Chondrocyte (in vitro differentiated cells): ENCODE measurements around the gene FGF12. TPM values are rescaled to one million over a fixed set of nuclear protein-coding genes. Genes with fewer than 3 reads are reported as not detected.
"Not testable (repeated sequence)": the region's sequence is repeated elsewhere in the genome, so short reads cannot be mapped to it uniquely, and the experiment has no call there.

Source experiments
- DNase-seq: peaks from one replicate; pipeline ENCODE4 v3.0.0; 2021; ENCODE audit warnings: mixed read lengths, low spot score
- H3K27ac Mint-ChIP-seq: one replicate; pipeline ENCODE4 v1.8.0; 2021; ENCODE audit warnings: mild to moderate bottlenecking, moderate library complexity, mixed read lengths; ENCODE audit not compliant: unreplicated experiment
- H3K27me3 Mint-ChIP-seq: 2 replicates; pipeline ENCODE4 v1.8.0; 2021; ENCODE audit warnings: low read depth, mixed read lengths
- H3K36me3 Mint-ChIP-seq: 2 replicates; pipeline ENCODE4 v1.8.0; 2021; ENCODE audit warnings: low read depth, mixed read lengths
- H3K4me1 Mint-ChIP-seq: 2 replicates; pipeline ENCODE4 v1.8.0; 2021; ENCODE audit warnings: low read depth, mild to moderate bottlenecking, mixed read lengths
- H3K4me3 Mint-ChIP-seq: one replicate; pipeline ENCODE4 v1.8.0; 2021; ENCODE audit warnings: mild to moderate bottlenecking, moderate library complexity, mixed read lengths; ENCODE audit not compliant: unreplicated experiment
- H3K9me3 Mint-ChIP-seq: 2 replicates; pipeline ENCODE4 v1.8.0; 2021; ENCODE audit warnings: low read depth, mixed read lengths
- CTCF ChIP-seq: fragments of 200-600 bp; sonication (generic); IDR thresholded peaks from 2 replicates; pipeline ENCODE4 v1.5.0; 2021; ENCODE audit warnings: antibody characterized with exemption, mild to moderate bottlenecking, moderate library complexity
- total RNA-seq: library from RNA; stranded (reverse); gene quantifications from 3 replicates; pipeline ENCODE4 v1.2.1, GENCODE V29; 2021

The FGF12 gene
- total RNA-seq, 1 donor from 2014 or later, result 0.15 TPM

- Mint-ChIP-seq H3K9me3 (no peaks in the 10 kb centered on the region), H3K27me3 (peaks cover 29% of the 10 kb centered on the region), H3K4me1 (peaks cover 15% of the 10 kb centered on the region), H3K4me3 (no peak overlapping the region), H3K27ac (no peak overlapping the region), H3K36me3 (no peaks in the 10 kb centered on the region)
- no peak for DNase-seq
- TF ChIP-seq CTCF, result no peak
These were observed 3.9 kb upstream of the FGF12 start for GRCh38 chr3:192731233-192731632.

DNA sequence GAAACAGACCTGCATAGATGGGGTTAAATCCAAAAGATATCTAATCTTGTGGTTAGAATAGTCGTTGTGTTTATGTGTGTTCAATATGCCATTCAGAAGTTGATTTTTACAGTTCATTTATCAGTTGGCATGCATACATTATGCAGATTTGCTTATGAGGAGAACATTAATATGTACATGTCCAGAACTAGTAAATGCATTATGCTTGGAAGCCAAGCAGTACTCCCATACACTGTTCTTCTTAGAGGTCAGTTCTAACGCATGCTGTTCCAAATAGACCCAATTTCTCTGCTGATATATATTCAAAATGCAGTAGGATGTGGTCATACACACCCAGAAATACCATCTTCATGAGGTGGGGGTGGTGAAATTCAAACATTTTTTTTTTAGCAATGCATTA lies 956 bp downstream of the FGF12 start:
- Mint-ChIP-seq H3K9me3 (no peaks in the 10 kb centered on the region), H3K27me3 (peaks cover 46% of the 10 kb centered on the region), H3K4me1 (peaks cover 15% of the 10 kb centered on the region), H3K27ac (no peak overlapping the region), H3K4me3 (no peak overlapping the region), H3K36me3 (no peaks in the 10 kb centered on the region)
- no peak for TF ChIP-seq CTCF
- no peak for DNase-seq

DNA sequence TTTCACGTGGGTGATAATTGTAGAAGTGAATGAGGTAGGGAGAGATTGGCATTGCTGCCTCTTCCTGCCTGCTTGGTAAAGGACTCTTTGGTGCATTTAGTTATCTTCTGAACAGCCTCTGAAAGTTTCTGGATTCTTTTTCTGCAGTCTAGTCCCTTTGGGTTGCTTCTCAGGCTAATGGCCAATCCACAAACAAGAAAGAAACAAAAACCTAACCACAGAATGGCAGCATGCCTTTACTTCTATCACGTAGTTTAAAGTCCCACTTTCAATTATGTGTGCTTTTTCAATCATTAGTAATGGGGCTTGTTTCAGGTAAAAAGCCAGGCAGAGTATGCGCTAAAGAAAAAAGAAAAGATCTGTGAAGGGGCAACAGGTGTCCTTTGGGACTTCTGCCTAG lies 7.4 kb downstream of the FGF12 start:
- DNase-seq, result no peak
- TF ChIP-seq CTCF, result no peak
- H3K9me3 Mint-ChIP-seq, result no peaks in the 10 kb centered on the region
- H3K27me3 Mint-ChIP-seq, result peaks cover 18% of the 10 kb centered on the region
- no peak overlapping the region for H3K4me3 Mint-ChIP-seq
- H3K36me3 Mint-ChIP-seq, result no peaks in the 10 kb centered on the region
- H3K27ac Mint-ChIP-seq, result no peak overlapping the region
- no peaks in the 10 kb centered on the region for H3K4me1 Mint-ChIP-seq

DNA sequence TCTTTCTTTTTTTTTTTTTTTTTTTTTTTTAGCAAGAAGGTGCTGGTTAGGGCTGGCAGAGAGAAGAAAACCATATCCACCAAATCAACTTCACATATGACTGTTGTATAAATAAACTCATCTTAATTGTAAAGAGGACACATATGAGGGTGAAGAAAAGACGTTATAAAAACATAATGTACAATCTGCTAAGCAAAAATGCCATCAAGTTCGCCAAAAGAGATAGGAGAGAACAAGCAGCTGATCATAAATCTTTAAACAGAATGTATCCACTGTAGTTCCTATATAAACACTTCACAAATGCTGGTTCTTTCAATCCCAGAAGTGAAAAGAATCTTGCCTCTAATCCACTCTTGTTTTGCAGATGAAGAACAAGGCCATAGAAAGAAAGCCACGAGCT lies 9.2 kb downstream of the FGF12 start:
- H3K4me3 Mint-ChIP-seq, result no peak overlapping the region
- H3K27ac Mint-ChIP-seq, result no peak overlapping the region
- no peak for DNase-seq
- no peaks in the 10 kb centered on the region for H3K36me3 Mint-ChIP-seq
- peaks cover 14% of the 10 kb centered on the region for H3K27me3 Mint-ChIP-seq
- no peaks in the 10 kb centered on the region for H3K9me3 Mint-ChIP-seq
- H3K4me1 Mint-ChIP-seq, result no peaks in the 10 kb centered on the region
- no peak for TF ChIP-seq CTCF

- Mint-ChIP-seq H3K9me3 (no peaks in the 10 kb centered on the region), H3K4me3 (no peak overlapping the region)
- no peak for TF ChIP-seq CTCF
These were observed 12.2 kb downstream of the FGF12 start for GRCh38 chr3:192715126-192715525.

GRCh38 chr3:192711126-192711525 lies 16.2 kb downstream of the FGF12 start:
- H3K4me3 Mint-ChIP-seq, H3K4me1 Mint-ChIP-seq, H3K27ac Mint-ChIP-seq, H3K36me3 Mint-ChIP-seq, DNase-seq, H3K9me3 Mint-ChIP-seq: not testable (repeated sequence)
- peaks cover 11% of the 10 kb centered on the region for H3K27me3 Mint-ChIP-seq

More at GRCh38 chr3:192715126-192715525, 12.2 kb downstream of the FGF12 start:
- DNase-seq, result no peak
- Mint-ChIP-seq H3K36me3 (no peaks in the 10 kb centered on the region), H3K4me1 (no peaks in the 10 kb centered on the region), H3K27me3 (peaks cover 15% of the 10 kb centered on the region), H3K27ac (no peak overlapping the region)
